ENCODE measurements around the gene GLB1L2.

The GLB1L2 gene

GRCh38 chr11:134333312-134333711, 1.5 kb downstream of the GLB1L2 start:
- TF ChIP-seq, protein P1, sequence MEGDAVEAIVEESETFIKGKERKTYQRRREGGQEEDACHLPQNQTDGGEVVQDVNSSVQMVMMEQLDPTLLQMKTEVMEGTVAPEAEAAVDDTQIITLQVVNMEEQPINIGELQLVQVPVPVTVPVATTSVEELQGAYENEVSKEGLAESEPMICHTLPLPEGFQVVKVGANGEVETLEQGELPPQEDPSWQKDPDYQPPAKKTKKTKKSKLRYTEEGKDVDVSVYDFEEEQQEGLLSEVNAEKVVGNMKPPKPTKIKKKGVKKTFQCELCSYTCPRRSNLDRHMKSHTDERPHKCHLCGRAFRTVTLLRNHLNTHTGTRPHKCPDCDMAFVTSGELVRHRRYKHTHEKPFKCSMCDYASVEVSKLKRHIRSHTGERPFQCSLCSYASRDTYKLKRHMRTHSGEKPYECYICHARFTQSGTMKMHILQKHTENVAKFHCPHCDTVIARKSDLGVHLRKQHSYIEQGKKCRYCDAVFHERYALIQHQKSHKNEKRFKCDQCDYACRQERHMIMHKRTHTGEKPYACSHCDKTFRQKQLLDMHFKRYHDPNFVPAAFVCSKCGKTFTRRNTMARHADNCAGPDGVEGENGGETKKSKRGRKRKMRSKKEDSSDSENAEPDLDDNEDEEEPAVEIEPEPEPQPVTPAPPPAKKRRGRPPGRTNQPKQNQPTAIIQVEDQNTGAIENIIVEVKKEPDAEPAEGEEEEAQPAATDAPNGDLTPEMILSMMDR (IDR thresholded peaks at IDR 0.05; ENCODE audit: borderline replicate concordance, extremely low read depth, low read length, poor library complexity, severe bottlenecking) = no peak
- no peak for TF ChIP-seq EZH2 (IDR thresholded peaks at IDR 0.05; ENCODE audit: borderline replicate concordance, low read depth, low read length, severe bottlenecking)
- no peaks in the 10 kb centered on the region for H3K79me2 ChIP-seq (ENCODE audit: insufficient read depth, low read length)
- no peaks in the 10 kb centered on the region for H3K36me3 ChIP-seq (ENCODE audit: insufficient read depth, low read length)
- H3K27me3 ChIP-seq (ENCODE audit: insufficient read depth, low read length, poor library complexity) = peaks cover 12% of the 10 kb centered on the region
- H3K9ac ChIP-seq (ENCODE audit: low read depth, low read length) = no peak overlapping the region
- peaks cover 26% of the 10 kb centered on the region for H3K4me1 ChIP-seq (ENCODE audit: insufficient read depth, low read length)
- peak overlapping the region; percentile 98; the same call in 1 of the 2 replicates for H3K4me2 ChIP-seq (ENCODE audit: insufficient read depth, low read length)
- no peak overlapping the region for H3K4me3 ChIP-seq (ENCODE audit: low read depth in 1 of 2, low read length in 2 of 2)
- H3K27ac ChIP-seq (ENCODE audit: low read length) = no peak overlapping the region
- DNase-seq (no peak), ATAC-seq (ENCODE audit: insufficient read depth, low read depth) (no peak)
- no peak overlapping the region for H2AFZ ChIP-seq (ENCODE audit: low read depth, low read length)
- H4K20me1 ChIP-seq (ENCODE audit: insufficient read depth, low read length) = no peaks in the 10 kb centered on the region
- H3K9me3 ChIP-seq (ENCODE audit: insufficient read depth, low read length, severe bottlenecking) = no peaks in the 10 kb centered on the region

DNA sequence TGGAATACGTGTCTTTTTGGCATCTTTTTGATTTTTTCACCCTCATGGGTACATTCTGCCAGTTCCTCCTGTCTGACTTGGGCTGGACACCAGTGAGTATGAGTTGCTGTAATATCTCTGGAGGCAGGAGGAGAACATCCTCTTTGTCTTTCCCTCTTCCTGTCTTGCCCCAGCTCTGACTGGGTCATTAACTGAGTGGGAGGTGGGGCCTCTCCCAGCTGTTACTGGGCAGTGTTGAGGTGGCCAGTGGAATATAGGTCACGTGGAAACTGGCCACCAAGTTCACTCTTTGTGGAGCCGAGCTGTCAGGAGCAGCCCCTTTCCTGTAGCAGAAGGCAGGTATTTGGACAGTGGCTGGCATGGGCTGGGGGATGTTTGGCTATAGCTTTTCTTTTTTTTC, 2.2 kb downstream of the GLB1L2 start:
- Histone ChIP-seq H4K20me1 (ENCODE audit: insufficient read depth, low read length) (no peaks in the 10 kb centered on the region), H3K4me3 (ENCODE audit: low read depth in 1 of 2, low read length in 2 of 2) (no peak overlapping the region), H3K9ac (ENCODE audit: low read depth, low read length) (no peak overlapping the region), H3K36me3 (ENCODE audit: insufficient read depth, low read length) (no peaks in the 10 kb centered on the region), H3K79me2 (ENCODE audit: insufficient read depth, low read length) (no peaks in the 10 kb centered on the region), H3K27me3 (ENCODE audit: insufficient read depth, low read length, poor library complexity) (peaks cover 12% of the 10 kb centered on the region), H3K4me1 (ENCODE audit: insufficient read depth, low read length) (peaks cover 26% of the 10 kb centered on the region), H3K4me2 (ENCODE audit: insufficient read depth, low read length) (0 out of 2 replicates have a peak overlapping the region, but pooled peaks have one; percentile 18), H3K9me3 (ENCODE audit: insufficient read depth, low read length, severe bottlenecking) (no peaks in the 10 kb centered on the region), H3K27ac (ENCODE audit: low read length) (no peak overlapping the region), H2AFZ (ENCODE audit: low read depth, low read length) (no peak overlapping the region)
- DNase-seq = no peak
- ATAC-seq (ENCODE audit: insufficient read depth, low read depth) = no peak
- TF ChIP-seq, protein P1 (IDR thresholded peaks at IDR 0.05; ENCODE audit: borderline replicate concordance, extremely low read depth, low read length, poor library complexity, severe bottlenecking) = no peak
- TF ChIP-seq EZH2 (IDR thresholded peaks at IDR 0.05; ENCODE audit: borderline replicate concordance, low read depth, low read length, severe bottlenecking) = no peak

GRCh38 chr11:134334796-134335571, 3.2 kb downstream of the GLB1L2 start:
- Histone ChIP-seq H3K27ac (ENCODE audit: low read length) (no peak overlapping the region), H3K36me3 (ENCODE audit: insufficient read depth, low read length) (no peaks in the 10 kb centered on the region), H2AFZ (ENCODE audit: low read depth, low read length) (no peak overlapping the region), H3K4me2 (ENCODE audit: insufficient read depth, low read length) (no peak overlapping the region), H3K27me3 (ENCODE audit: insufficient read depth, low read length, poor library complexity) (peaks cover 12% of the 10 kb centered on the region), H3K9me3 (ENCODE audit: insufficient read depth, low read length, severe bottlenecking) (no peaks in the 10 kb centered on the region), H4K20me1 (ENCODE audit: insufficient read depth, low read length) (no peaks in the 10 kb centered on the region), H3K4me1 (ENCODE audit: insufficient read depth, low read length) (peaks cover 26% of the 10 kb centered on the region), H3K4me3 (ENCODE audit: low read depth in 1 of 2, low read length in 2 of 2) (no peak overlapping the region), H3K79me2 (ENCODE audit: insufficient read depth, low read length) (no peaks in the 10 kb centered on the region), H3K9ac (ENCODE audit: low read depth, low read length) (no peak overlapping the region)
- TF ChIP-seq EZH2 (IDR thresholded peaks at IDR 0.05; ENCODE audit: borderline replicate concordance, low read depth, low read length, severe bottlenecking) = no peak
- TF ChIP-seq, protein P1 (IDR thresholded peaks at IDR 0.05; ENCODE audit: borderline replicate concordance, extremely low read depth, low read length, poor library complexity, severe bottlenecking) = no peak
- DNase-seq = no peak
- ATAC-seq (ENCODE audit: insufficient read depth, low read depth) = no peak

Measured in DND-41 (cell line).